ENCODE data around the gene ARHGEF2. TPM values are rescaled to one million over a fixed set of nuclear protein-coding genes. Genes with fewer than 3 reads are reported as not detected.

The ARHGEF2 gene
- polyA plus RNA-seq, 1 of the 3 experiments (the other 2 are of a cell fraction), result 50.8 TPM

- TF ChIP-seq ZBTB33 (IDR thresholded peaks at IDR 0.05; ENCODE audit: borderline replicate concordance, low read depth) (no peak), MAX (IDR thresholded peaks at IDR 0.05; ENCODE audit: low read depth) (peak; percentile 93)
Observed at GRCh38 chr1:155970531-155971167, 7.7 kb downstream of the ARHGEF2 start (continued).

GRCh38 chr1:155969377-155969791 lies 9.0 kb downstream of the ARHGEF2 start:
- Histone ChIP-seq H3F3A (replicated peaks; ENCODE audit: insufficient read depth) (peaks cover 22% of the 10 kb centered on the region), H3K4me3 (ENCODE audit: low read depth in 2 of 2, low read length in 1 of 2) (no peak overlapping the region), H3K27ac (ENCODE audit: low read depth in 2 of 2, low read length in 1 of 2) (peak overlapping the region in 1 of 2 experiments; percentile 23; a peak in 2 of 4 replicates), H2AFZ (ENCODE audit: low read depth) (no peak overlapping the region), H3K36me3 (replicated peaks in 1 of 2; ENCODE audit: control insufficient read depth in 1 of 2, insufficient read depth in 2 of 2, low read length in 1 of 2) (peaks cover 34 to 38% of the 10 kb centered on the region in 2 experiments), H3K79me2 (ENCODE audit: insufficient read depth) (peaks cover 88% of the 10 kb centered on the region), H3K4me2 (no peak overlapping the region), H4K20me1 (ENCODE audit: insufficient read depth) (peaks cover 77% of the 10 kb centered on the region), H3K9me3 (no peaks in the 10 kb centered on the region), H3K9me2 (no peaks in the 10 kb centered on the region), H3K4me1 (ENCODE audit: control insufficient read depth in 1 of 2, insufficient read depth in 2 of 2, low read depth in 1 of 2, low read length in 1 of 2) (peaks cover 8 to 46% of the 10 kb centered on the region in 2 experiments; a peak in 3 of 4 replicates), H3K27me3 (ENCODE audit: insufficient read depth) (no peaks in the 10 kb centered on the region), H3K9ac (no peak overlapping the region)
- WGBS (ENCODE audit: low lambda C conversion rate), result 88% methylated on average over 7 of the region's 9 CpGs
- POLR2A ChIA-PET, result interaction anchor here (0.9 kb wide), 1 partner anchor 9 kb away, joined by 3 read pairs; the partner anchor contains the start of gene ARHGEF2
- DNase-seq, result peak; percentile 23
- TF ChIP-seq GABPA (IDR thresholded peaks at IDR 0.05; ENCODE audit: low read depth) (no peak), GATA2 (CRISPR knock-in tag; IDR thresholded peaks at IDR 0.05) (no peak), MEF2A (IDR thresholded peaks at IDR 0.05; ENCODE audit: borderline replicate concordance, low read depth) (no peak), MXI1 (IDR thresholded peaks at IDR 0.05; ENCODE audit: low read depth, low read length) (no peak), SIN3A (IDR thresholded peaks at IDR 0.05; ENCODE audit: borderline replicate concordance, low read depth, low read length) (no peak), SMC3 (IDR thresholded peaks at IDR 0.05; ENCODE audit: low read depth, low read length) (no peak), EZH2phosphoT487 (IDR thresholded peaks at IDR 0.05; ENCODE audit: borderline replicate concordance, low read depth) (no peak), USF2 (IDR thresholded peaks at IDR 0.05; ENCODE audit: borderline replicate concordance, low read depth, low read length) (no peak)
- CTCF ChIA-PET, result interaction anchor here (0.6 to 1.8 kb wide), 4 partner anchors 9 to 97 kb away, joined by 3 to 6 read pairs (median 6); partner anchors contain the start of gene ARHGEF2

All from SK-N-SH (cell line).